RPMI7951 (cell line): ENCODE data around the gene AGAP1. TPM values are rescaled to one million over a fixed set of nuclear protein-coding genes. Genes with fewer than 3 reads are reported as not detected.

Experiments used
- DNase-seq: peaks from one replicate; pipeline ENCODE4 v3.0.0-alpha.2; 2012; ENCODE audit warnings: low read depth
- total RNA-seq: library from RNA; depleted of rRNA; stranded (reverse); fragments of >200 nt; shearing (Covaris generic); gene quantifications from 2 replicates; pipeline ENCODE4 v1.2.3, GENCODE V29; 2014; rRNA removed

AGAP1 gene
- total RNA-seq = 5.4 and 7.8 TPM in 2 replicates

GRCh38 chr2:235493775-235494715, at the start of gene AGAP1:
Gene AGAP1 (plus strand): TSS chr2:235494043.
- peak; percentile 89 for DNase-seq

- DNase-seq = no peak
These were observed 49.7 kb upstream of the AGAP1 start for GRCh38 chr2:235444101-235444597.

DNA sequence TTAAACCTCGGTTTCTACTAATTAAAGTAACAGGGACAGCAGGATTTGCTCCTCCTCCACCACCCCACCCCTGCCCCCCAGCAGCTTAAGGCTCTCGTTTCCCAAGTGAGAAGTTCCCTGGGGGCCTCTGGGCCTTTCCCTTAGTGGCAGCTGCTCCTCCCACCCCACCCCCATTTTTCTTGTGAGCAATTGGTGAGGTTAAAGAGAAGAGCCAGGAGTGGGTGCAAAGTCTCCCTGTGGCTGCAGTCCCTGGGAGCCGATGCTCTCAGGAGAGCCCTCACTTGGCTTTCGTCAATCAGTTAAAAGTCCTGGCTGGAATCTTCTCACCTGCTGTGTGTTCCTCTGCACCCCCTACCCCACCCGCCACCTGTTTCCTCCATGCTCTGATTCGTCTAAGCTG, 48.7 kb upstream of the AGAP1 start:
- DNase-seq = no peak

- no peak for DNase-seq
These were observed 47.8 kb upstream of the AGAP1 start for GRCh38 chr2:235446082-235446481.

GRCh38 chr2:235447210-235447609, 46.6 kb upstream of the AGAP1 start:
- DNase-seq = no peak

DNA sequence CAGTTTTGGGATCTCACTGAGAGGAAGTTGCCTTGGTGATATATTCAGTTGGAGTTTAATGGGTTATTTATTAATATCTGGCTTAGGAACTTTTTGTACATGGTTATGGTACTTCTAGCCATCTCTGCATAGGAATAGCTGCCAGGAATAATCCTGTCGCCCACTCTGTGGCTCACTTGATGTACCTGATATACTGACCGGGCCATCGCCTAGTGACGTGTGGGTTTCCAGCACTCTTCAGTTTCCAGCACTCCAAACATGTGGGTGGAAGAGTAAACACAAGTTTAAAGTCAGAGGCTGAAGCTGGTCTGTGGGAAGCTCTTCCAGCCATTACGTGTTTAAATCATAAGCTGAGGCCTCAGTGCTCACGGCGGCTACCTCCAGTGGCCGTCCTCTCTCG, 44.3 kb upstream of the AGAP1 start:
- no peak for DNase-seq

DNA sequence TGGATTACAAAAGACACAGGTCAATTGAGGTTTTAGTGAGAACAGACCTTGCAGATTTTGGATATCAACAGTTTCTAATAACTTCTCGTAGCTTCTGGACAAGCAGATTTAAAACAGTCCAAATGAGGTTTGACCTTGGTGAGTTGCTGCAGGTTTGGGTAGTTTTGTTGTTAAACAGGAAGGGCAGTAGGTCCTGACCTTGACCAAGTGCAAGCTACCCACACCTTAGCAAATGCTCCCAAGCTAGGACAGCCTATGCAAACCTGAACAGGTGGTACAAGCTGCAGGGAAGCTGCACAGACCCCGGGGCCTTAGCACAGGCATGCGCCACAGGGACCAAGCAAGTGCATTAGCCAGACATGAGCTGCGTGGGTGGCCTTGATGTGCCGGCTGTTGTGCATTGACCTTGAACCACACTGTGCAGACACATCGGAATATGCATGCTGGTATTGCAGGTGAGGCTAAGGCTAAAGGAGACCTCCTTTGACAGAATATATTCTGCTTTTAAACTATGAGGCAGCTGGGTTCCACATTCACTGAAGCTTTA, 40.2 kb upstream of the AGAP1 start:
- DNase-seq = no peak

GRCh38 chr2:235458839-235459273, 35.0 kb upstream of the AGAP1 start:
- peak; percentile 61 for DNase-seq

GRCh38 chr2:235460548-235461047, 33.2 kb upstream of the AGAP1 start:
- DNase-seq = peak; percentile 10

DNA sequence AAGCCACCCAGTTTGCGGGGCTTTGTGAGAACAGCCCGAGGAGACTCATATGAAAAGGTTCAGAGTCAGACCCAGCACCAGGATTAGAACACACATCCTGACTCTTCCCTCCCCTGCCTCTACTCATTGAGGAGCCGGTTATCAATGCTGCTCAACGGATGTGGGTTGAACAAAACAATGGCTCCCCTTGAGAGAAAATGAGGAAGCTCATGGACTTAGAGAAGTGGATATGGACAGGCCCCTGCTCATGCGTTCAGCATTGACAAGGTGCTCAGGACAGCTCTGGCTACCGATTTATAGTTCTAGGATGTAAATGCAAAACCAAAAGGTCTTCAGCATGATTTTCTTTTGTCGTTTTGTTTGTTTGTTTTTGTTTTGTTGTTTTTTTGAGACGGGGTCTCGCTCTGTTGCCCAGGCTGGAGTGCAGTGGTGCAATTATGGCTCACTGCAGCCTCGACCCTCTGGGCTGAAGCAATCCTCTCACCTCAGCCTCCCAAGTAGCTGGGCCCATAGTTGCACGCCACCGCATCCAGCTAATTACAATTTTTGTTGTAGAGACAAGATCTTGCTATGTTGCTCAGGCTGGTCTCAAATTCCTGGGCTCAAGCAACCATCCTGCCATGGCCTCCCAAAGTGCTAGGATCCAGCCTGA, 32.0 kb upstream of the AGAP1 start:
- no peak for DNase-seq

DNA sequence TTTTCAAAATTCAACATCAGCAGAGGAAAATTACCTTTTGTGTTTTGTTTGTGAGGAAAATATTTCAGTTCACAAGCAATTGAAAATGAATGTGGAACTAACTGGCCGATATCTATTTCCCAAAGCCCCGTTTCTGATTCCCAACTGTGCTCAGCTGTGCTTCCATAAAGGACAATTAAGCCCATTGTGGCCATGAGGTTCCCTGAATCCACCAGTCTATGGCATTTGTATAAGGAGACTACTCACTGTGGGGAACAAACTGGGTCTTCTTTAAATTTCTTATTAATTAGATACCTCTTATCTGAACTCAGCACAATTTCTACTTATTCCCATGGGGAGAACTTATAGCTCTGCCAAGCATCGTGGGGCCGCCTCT, 31.4 kb upstream of the AGAP1 start:
- no peak for DNase-seq

DNA sequence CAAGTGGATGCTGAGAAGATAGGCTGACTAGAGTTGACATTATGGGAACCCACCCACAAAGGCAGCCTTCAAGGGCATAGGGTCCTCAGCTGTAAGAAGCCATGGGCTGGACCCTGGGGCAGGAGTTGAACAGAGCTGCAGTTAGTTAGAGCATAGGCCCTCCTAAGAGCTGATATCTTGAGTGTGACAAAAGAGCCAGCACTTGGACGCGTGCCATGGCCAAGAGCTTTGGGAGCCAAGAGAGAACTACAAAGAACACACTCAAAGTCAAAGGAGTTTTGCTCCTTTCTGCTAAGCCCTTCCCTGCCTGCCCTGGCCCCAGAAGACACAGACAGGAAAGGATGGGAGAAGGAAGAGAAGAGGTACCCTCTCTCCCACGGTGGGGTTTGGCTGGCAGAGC, 29.9 kb upstream of the AGAP1 start:
- no peak for DNase-seq

DNA sequence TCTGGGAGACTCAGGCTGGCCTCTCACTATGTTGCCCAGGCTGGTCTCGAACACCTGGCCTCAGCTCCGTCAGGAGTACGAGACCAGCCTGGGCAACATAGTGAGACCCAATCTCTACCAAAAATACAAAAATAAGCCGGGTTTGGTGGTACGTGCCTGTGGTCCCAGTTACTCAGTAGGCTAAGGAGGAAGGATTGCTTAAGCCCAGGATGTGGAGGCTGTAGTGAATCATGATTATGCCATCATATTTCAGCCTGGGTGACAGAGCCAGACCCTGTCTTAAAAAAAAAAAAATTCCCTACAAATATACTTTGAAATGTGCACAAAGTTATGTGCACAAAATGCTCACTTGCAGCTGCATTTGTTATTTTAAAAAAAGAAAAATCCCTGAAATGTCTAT, 26.3 kb upstream of the AGAP1 start:
- DNase-seq = peak; percentile 71

- DNase-seq = peak; percentile 90
These were observed 24.7 kb upstream of the AGAP1 start for GRCh38 chr2:235468978-235469655.

- DNase-seq = no peak
These were observed 22.6 kb upstream of the AGAP1 start for GRCh38 chr2:235471186-235471747.

- DNase-seq = no peak
These were observed 21.4 kb upstream of the AGAP1 start for GRCh38 chr2:235472443-235472842.

DNA sequence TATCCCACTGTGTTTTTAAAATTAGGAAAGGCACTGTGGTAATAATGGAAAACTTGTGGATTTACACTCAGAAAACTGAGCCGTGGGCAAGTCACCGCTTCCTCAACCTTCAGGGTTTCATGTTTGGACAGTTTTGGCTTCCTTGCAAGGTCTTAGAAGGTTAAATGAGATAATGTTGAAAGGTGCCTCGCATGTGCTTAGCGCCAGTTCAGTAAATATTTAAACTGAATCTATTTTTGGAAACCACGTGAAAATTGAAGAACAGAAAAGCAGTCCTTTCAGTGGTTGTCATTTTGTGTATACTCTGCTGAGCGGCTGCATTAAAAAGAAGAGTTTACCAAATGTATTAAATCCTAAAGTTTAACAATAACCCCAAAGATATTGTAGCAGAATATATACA, 15.2 kb upstream of the AGAP1 start:
- DNase-seq = no peak

GRCh38 chr2:235479604-235480003, 14.2 kb upstream of the AGAP1 start:
- DNase-seq = no peak

GRCh38 chr2:235480614-235481013, 13.2 kb upstream of the AGAP1 start:
- DNase-seq = no peak

DNA sequence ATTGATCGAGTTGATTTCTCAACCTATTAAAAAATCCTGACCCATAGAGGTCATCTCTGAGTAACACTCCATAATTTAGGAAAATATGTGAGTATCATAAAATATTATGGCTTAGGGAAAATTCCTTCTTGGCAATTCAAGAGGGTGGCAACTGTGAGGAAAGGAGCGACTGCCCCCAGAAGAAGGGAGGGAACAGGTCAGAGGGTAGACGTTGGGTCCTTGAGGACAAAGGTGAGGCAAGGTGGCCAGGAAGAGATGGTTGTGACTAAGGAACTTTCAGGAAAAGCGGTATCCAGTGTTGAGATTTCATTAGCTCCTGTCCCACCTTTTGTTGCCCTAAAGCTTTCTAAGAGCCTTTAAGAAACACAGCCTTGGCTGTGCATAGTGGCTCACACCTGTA, 10.5 kb upstream of the AGAP1 start:
- no peak for DNase-seq

GRCh38 chr2:235485362-235485761, 8.5 kb upstream of the AGAP1 start:
- DNase-seq = no peak
